Right ventricle myocardium superior (tissue), 1 donor: ENCODE data around the gene TSPAN17. TPM values are rescaled to one million over a fixed set of nuclear protein-coding genes. Genes with fewer than 3 reads are reported as not detected.
A peak's percentile ranks its signal among the peaks of the same experiment; 100 is the strongest.

Source experiments
- ATAC-seq: fragments of 200-7000 bp; cut with Tn5 transposase; one replicate; pipeline ENCODE4 v1.9.1; 2020; ENCODE audit warnings: mild to moderate bottlenecking; ENCODE audit not compliant: poor library complexity
- DNase-seq: peaks from one replicate; pipeline ENCODE4 v3.0.0-alpha.2; 2020
- intact Hi-C: fragments of 100-400 bp; cut with DNase I; formaldehyde crosslinking; loops from one replicate; pipeline ENCODE4 v1.11.2; 2022
- total RNA-seq: library from RNA; stranded (reverse); fragmentation: NEBNext Ultra II Directional; extraction: Animal tissue kit (Norgen Biotek cat#: 25700); gene quantifications from one replicate; pipeline ENCODE4 v1.2.1, GENCODE V29; 2021
- donor health status: DM: no; HTN: yes; CAD: no; lungs with severe emphysema.

Gene TSPAN17
- total RNA-seq, 1 donor from 2014 or later = 27.4 TPM

DNA sequence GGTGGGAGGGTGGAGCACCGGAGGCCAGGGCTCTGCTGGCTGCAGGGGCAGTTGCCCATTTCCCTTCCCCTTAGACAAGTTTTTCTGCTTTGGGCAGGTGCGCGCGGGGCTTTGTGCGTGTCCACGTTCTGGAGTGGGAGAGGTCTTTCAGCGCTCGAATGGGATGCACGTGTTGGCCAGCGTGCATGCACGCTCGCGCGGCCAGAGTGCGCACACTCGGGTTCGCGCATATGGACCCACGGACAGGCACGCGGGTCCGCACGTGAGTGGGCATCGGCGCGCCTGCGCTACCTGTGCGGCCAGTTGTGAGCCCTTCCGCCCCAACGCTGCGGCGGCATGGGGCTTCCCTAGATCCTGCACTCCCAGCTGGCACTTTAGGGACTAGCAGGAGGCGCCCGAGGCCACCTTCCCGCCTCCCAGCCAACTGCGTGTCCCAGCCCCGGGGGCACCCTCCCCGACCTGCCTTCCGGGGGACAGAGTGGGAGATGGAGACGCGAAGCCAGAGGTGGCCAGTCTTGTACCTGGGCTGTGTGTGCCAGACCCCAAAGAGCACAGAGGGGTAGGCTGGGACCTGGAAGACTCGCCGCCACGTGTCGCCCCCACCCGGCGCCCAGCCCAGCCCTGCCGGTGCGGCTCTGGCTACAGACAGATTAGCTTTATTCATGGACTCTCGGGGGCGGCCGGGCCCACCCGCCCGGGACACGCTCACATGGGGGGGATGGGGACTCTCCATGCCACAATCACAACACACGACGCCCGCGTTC lies 27.5 kb upstream of the TSPAN17 start:
- ATAC-seq = no peak
- intact Hi-C loops = no loop called here
- no peak for DNase-seq

DNA sequence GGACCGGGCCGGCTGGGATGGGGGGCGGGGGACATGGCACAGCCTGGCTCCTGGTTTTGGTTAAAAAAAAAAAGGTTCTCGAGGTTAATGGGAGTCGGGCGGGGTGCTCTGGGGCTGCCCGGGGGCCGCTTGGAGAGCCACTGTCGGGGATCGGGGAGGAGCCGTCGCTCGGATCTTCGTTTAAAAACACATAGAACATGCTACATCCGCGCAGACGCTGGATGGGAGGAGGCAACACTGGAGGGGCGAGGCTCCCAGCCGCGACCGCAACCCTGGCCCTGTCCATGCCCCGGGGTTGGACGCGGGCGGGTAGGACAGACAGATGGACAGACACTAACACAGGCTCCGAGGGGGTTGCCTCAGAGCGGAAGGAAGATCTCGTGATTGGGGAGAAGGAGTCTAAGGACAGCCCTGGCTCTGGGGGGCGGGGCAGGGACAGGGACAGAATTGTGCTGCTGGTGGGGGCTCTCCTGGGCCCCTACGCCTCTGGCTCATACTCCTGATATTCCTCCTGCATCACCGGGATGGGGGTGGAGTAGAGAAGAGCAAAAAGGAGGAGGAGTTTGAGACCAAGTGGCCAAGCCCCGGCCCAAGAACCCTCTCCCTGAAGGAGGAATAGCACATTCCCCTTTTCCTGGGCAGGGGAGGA lies 26.8 kb upstream of the TSPAN17 start:
- intact Hi-C loops = no loop called here
- DNase-seq (no peak), ATAC-seq (peak; percentile 19)

DNA sequence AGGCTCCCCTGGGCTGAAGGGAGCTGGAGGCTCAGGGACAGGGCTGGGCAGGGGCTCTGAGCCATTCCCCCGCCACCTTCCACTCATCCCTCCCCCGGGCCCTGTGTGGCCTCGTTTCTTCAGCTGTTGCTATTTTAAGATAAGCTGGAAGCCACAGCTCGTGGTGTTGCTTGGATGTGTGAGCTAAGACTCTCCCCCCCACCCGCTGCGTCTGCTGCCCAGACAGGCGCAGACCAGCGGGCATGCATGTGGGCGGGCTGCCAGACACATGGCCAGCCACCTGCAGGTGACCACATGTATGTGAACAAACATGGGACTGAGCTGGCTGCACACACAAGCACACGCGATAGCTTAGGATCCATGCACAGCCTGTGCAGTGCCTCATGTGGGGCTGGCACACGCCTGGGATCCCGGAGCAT lies 25.6 kb upstream of the TSPAN17 start:
- intact Hi-C loops = no loop called here
- DNase-seq (no peak), ATAC-seq (peak; percentile 33)

DNA sequence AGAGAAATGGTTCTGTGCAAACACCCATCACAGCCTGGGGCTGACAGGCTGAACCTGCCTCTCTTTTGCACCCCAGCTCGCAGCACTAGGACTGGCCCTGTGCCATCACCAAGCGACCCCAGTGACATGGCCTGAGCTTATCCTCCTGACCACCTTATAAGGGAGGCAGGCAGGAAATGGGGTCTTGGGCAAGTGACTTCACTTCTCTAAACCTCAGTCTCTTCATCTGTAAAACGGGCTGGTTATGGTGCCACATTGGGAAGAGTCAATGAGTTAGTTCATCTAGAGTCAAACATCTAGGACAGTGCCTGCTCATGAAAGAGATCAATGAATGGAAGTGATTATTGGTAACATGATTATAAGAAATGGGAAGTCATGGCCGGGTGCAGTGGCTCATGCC lies 23.1 kb upstream of the TSPAN17 start:
- intact Hi-C loops = no loop called here
- DNase-seq = no peak
- no peak for ATAC-seq

DNA sequence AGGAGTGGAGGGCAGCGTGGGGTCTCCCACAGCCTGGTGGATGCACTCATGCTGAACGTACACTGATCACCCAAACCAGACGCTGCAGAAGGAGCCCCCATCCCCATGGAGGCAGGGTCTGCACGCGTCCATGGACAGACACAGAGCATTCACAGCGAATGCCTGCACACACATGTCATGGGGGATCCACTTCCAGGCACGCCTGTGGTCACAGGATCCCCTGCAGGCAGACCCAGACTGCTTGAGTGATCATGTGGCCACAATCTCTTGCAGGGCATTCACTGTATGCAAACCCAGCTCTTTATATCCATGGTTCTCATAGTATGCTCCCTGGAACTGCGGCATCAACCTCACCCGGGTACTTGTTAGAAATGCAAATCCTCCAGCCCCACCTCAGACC lies 22.3 kb upstream of the TSPAN17 start:
- ATAC-seq (no peak), DNase-seq (no peak)
- intact Hi-C loops = no loop called here

DNA sequence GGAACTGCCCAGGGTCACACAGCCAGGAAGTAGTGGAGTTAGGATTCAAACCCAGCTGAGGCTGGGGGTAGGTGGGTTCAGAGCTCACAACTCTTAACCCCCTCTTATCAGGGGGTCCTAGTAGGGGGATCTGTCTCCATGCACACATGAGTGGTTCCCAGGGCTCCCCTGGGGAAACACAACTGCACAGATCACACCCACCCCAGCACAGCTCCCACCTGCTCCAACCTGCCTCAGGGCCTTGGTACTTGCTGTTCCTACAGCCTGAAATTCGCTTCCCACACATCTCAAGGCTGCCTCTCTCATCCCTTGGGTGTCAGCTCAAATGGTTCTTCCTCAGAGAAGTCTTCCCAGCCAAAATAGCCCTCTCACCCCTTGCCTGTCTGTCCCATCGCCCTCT lies 21.8 kb upstream of the TSPAN17 start:
- ATAC-seq (no peak), DNase-seq (no peak)
- intact Hi-C loops = no loop called here

DNA sequence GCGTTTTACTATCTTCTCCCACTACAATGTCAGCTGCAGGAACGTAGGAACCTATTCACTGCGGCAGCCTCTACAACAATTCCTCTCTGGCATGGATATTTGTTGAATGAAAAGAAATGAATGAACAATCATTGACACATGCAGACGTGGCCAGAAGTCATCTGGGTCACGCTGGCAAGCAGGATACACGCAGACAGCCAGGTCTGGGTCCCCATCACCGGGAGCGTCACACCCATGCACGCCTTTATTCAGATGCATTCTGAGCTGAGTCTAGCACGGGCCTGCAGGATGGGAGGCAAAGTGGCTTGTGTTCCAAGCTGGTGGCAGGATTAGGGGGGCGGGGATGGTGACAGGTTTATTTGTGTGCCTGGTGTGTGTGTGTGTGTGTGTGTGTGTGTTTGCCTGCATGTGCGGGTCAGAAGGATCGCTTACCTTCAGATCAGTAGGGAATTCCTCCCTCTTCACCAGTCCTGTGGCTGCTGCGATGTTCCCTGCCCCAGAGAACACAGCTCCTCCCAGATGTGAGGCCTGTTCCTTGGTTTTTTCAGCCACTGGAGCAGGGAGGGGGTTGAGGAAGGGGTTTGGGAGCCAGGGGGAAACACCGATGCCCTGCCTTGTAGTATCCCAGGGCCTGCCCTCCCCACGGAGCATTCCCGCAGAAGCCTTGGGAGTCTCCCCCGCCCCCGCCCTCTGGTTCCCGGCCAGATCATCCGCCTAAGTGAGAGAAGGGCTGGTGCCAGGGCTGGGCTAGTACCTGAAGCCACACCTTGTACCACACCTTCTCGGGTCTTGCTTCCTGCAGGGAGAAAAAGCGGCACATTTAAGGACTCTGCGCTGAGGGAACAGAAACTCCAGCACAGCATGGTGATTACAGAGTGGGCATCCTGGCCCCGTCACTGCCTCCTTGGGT lies 21.1 kb upstream of the TSPAN17 start:
- intact Hi-C loops = no loop called here
- ATAC-seq = no peak
- no peak for DNase-seq

DNA sequence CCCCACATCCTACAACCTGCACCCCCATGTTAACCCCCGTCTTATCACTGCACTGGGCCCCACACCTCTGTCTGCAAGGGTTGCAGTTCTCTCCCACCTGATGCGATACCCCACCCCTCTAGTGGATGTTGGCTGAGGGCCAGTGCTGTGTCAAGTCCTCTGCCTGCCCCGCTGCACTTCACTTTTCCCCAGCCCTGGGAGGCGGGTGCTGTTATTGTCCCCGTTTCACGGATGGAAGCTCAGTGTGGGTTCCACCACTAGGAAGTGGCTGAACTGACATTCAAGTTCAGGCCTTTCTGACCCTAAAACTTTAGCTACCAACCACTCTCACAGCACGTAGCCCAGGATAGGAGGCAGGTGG lies 20.4 kb upstream of the TSPAN17 start:
- intact Hi-C loops = no loop called here
- DNase-seq = no peak
- ATAC-seq = no peak

DNA sequence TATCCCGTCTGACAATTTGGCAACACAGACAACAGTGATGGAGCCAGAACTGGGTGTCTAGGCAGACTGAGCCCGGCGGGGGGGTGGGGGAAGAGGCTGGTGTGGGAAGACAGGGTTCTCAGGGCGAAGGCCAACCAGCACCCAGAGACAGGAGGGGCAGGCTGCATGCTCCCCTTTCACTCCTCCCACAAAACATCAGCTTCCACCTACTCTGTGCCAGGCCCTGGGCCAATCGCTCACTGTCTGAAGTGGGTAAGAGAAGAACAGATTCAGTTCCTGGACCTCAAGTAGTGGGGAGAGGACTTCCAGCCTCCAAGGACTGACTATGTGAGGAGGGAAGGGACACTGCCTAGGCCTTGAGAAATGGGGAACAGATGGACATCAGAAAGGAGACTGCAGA lies 19.7 kb upstream of the TSPAN17 start:
- intact Hi-C loops = no loop called here
- ATAC-seq (no peak), DNase-seq (no peak)

DNA sequence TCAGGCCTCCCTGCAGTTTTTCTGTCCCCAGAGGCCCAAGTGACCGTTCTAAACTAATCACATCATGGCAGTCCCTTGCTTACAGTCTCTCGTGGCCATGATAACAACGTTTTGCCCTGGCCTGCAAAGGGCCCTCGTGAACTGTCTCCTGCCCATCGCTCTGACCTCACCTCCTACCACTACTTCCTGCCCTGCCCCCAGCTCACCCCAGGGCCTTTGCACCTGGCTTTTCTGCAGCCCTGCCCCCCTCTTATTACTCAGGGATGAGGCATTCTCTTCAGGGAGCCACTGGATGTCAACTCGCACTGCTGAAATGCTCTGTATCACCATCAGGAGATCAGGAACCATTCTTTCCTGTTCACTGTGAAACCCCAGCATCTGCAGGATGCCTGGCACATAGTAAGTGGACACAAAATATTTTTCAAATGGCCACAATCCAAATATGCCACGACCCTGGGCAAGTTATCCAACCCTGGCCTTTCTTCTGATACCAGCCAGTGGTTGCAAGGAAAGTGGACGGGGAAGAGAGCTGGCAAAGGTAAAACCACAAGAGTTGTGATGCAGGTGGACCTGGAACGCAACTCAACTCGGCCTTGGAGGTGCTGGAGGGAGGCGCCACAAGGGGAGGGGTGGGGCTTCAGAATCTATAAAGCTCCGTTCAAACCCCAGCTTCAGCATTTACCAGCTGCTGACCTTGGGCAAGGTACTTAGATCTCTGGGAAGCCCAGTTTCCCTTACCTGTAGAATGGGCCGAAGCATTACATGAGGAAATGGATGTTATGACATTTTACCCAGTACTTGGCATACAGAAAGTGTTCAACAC lies 18.7 kb upstream of the TSPAN17 start:
- intact Hi-C loops = no loop called here
- no peak for DNase-seq
- no peak for ATAC-seq

DNA sequence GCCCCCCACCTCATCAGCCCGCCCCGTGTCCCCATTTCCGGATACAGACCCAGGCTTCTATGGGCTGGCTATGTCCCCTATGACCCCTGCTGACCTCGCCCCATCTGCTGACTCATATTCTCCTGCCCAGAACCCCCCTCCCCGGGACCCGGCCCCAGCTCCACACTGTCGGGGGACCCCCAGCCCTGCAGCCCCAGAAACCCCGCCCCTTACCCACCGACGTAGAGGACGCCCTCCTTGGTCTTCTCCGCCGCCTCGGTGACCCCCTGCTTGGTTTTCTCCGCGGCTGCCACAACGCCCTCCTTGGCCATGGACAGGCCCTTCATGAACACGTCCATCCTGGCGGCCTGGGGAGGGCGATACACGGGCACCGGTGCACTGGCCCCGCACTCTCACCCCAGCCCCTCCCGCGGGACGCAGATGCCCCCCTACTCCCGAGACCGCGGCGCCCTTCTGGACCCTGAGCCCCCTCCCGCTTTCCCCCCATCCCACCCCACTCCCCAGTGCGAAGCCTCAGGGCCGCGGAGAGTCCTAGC lies 17.9 kb upstream of the TSPAN17 start:
- intact Hi-C loops = no loop called here
- DNase-seq (no peak), ATAC-seq (no peak)

DNA sequence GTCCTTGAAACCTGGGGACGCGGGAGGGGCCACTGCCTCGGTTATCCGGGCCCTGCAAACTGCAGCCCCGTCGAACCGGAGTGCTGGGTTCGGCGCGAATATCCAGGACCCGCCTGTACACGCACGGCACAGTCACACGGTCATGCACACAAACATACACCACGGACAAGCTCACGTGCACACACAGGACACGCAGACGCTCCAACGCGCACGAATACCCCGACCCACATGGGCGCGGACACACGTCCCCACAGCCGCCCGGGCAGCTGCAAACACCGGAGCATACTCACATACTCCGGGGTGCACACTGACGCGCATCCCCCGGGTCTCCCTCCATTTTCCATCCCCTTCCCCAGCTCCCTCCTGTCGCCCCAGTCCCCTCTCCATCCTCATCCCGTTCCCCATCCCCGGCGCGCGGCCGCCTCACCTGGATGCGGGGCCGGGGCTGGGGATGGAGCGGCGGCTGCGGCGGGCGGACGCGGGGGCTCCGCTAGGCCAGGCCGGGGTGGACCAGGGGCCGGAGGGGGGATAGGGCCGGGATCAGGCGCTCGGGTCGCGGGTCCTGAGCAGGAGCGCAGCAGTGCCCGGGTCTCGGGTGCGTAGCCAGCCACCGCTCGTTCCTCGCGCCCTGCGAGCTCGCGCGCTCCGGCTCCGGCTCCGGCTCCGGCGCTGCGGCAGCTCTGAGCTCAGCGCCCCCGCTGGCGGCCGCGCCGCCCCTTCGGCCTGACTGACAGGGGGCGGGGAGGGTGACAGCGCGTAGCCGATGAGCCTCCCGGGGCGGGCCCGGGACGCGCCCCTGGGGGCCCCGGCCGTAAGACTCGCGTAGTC lies 17.2 kb upstream of the TSPAN17 start, which contains the start of the genes EIF4E1B and SNCB:
Gene EIF4E1B (plus strand): TSS at position 823 of the 828 bp plus-strand sequence. CDS start 12,113 bp downstream, outside the sequence.
Gene SNCB (minus strand): TSS at position 682 of the 828 bp plus-strand sequence. CDS start 880 bp downstream, outside the sequence.
- intact Hi-C loops = no loop called here
- no peak for DNase-seq
- ATAC-seq = peak; percentile 88

DNA sequence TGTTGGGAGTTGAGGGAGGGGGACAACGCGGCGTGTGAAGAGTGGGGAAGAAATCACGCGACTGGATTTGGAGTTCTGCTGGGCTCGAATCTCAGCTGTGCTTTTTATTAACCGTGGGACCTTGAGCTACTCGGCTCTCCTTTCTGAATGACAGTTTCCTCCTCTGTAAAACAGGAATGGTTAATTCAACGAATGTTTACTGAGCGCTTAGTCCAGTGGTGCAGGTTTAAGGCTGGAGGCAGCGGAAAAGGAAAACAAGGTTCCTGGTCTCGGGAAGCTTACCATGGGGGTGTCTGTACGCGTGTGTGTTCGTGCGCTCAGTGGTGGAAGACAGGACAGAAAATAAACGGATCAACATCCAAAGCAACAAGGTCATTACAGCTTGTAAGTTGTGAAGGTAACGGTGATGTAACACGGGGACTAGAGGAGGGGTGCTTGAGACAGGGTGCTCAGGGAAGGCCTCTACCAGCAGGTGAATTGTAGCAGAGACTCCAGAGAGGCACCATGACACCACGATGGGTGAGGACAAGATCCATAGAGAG lies 16.5 kb upstream of the TSPAN17 start:
- no peak for DNase-seq
- intact Hi-C loops = no loop called here
- ATAC-seq = no peak

DNA sequence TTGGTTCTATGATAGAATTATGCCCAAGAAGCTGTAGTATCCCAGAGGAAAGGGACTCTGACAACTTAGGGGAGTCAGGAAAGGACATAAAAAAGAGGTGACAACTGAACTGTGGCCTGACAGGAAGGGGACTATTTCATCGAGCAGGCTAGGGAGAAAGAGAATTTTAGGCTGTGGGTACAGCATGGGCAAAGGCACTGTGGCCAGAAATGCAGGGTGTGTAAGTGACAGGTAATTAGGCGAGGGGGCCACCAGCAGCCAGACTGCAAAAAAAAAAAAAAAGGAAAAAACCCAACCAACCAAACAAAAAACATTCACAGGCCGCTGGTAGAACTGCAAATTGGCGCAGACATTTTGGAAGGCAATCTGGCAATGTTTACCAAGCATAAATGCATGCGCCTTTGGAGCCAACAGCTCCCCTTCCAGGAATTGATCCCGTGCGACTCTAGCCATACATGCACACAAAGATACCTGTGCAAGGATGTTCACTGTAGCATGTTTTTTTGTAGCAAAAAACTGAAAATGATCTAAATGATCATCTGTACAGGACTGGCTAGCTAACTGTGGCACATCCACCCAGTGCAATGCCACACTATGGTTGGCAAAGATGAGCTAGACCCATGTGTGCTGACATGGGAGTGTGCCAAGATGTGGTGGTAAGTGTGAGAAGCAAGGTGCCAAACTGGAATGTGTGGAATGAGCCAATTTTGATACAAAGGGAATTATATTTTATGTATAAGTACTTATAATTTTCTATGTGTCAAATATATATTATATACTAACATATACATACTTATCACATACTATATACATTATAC lies 15.7 kb upstream of the TSPAN17 start:
- ATAC-seq (no peak), DNase-seq (no peak)
- intact Hi-C loops = no loop called here

DNA sequence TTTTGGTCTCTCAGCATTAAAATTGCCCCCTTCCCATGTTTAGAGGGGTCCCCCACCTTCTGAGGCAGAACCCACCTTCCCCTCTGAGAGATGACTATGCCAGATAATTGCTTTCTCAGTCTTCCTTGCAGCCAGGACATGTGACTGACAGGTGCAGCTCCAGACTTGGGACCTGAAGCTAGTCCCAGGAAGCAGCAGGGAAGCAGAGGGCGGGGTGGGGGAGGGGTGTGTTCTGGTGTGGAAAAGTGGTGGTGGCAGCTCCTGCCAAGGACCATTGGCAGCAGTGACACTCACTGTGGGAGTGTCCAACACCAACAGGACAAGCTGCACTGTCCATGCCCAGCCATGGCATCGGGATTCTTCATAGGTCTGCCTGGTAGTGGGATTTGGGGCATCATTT lies 14.5 kb upstream of the TSPAN17 start:
- no peak for DNase-seq
- ATAC-seq = no peak
- intact Hi-C loops = no loop called here

DNA sequence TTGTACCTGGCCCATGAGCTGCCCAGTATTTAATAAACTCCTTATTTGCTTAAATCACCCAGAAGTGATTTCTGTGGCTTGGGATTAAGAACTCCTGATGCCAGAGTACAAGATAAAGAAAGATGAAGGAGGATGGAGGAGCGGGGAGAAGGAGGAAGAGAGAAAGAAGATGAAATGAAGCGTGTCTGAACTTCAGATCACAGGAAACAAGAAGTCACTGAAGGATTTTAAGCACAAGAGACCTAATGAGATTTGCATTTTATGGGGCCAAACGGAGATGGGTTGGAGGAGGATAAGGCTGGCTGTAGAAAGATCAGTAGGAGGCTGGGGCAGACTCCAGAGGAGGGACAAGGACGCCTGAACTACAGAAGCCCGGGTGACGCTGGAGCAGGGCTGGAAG lies 13.7 kb upstream of the TSPAN17 start:
- intact Hi-C loops = no loop called here
- ATAC-seq = no peak
- DNase-seq = no peak
